Measurements from ENCODE around the gene IZUMO1.
"Not testable (repeated sequence)": the region's sequence is repeated elsewhere in the genome, so short reads cannot be mapped to it uniquely, and the experiment has no call there.

IZUMO1 gene

GRCh38 chr19:48719263-48720171 is 27.2 kb downstream of the IZUMO1 start, which contains the start of gene MAMSTR:
Gene MAMSTR, minus strand, starts transcription at chr19:48719725. Its CDS starts 694 bp downstream, at chr19:48719031.
- no peak for DNase-seq (ENCODE audit: extremely low read depth, insufficient read length)
- Histone ChIP-seq H3K4me3 (replicated peaks; ENCODE audit: low read depth, low read length) (peak within 1 kb of the TSS; percentile 65), H3K36me3 (ENCODE audit: control insufficient read depth, insufficient read depth, low read length) (no peaks in the 10 kb centered on the region), H3K27me3 (replicated peaks; ENCODE audit: control insufficient read depth, insufficient read depth, low read length) (no peaks in the 10 kb centered on the region)
- TF ChIP-seq CTCF (IDR thresholded peaks at IDR 0.05; ENCODE audit: insufficient read depth, low read length, poor library complexity, severe bottlenecking) = no peak

GRCh38 chr19:48718711-48719231 is 27.9 kb downstream of the IZUMO1 start:
- H3K4me3 ChIP-seq (replicated peaks; ENCODE audit: low read depth, low read length) = no peak overlapping the region

GRCh38 chr19:48718106-48718505 is 28.6 kb downstream of the IZUMO1 start:
- not testable (repeated sequence) for H3K27me3 ChIP-seq (replicated peaks; ENCODE audit: control insufficient read depth, insufficient read depth, low read length); DNase-seq (ENCODE audit: extremely low read depth, insufficient read length); H3K4me3 ChIP-seq (replicated peaks; ENCODE audit: low read depth, low read length); H3K36me3 ChIP-seq (ENCODE audit: control insufficient read depth, insufficient read depth, low read length)

More at GRCh38 chr19:48718711-48719231, 27.9 kb downstream of the IZUMO1 start:
- no peaks in the 10 kb centered on the region for H3K27me3 ChIP-seq (replicated peaks; ENCODE audit: control insufficient read depth, insufficient read depth, low read length)
- H3K36me3 ChIP-seq (ENCODE audit: control insufficient read depth, insufficient read depth, low read length) = no peaks in the 10 kb centered on the region
- TF ChIP-seq CTCF (IDR thresholded peaks at IDR 0.05; ENCODE audit: insufficient read depth, low read length, poor library complexity, severe bottlenecking) = no peak
- DNase-seq (ENCODE audit: extremely low read depth, insufficient read length) = no peak

- Histone ChIP-seq H3K4me3 (replicated peaks; ENCODE audit: low read depth, low read length) (no peak overlapping the region), H3K27me3 (replicated peaks; ENCODE audit: control insufficient read depth, insufficient read depth, low read length) (no peaks in the 10 kb centered on the region), H3K36me3 (ENCODE audit: control insufficient read depth, insufficient read depth, low read length) (no peaks in the 10 kb centered on the region)
- no peak for DNase-seq (ENCODE audit: extremely low read depth, insufficient read length)
- no peak for TF ChIP-seq CTCF (IDR thresholded peaks at IDR 0.05; ENCODE audit: insufficient read depth, low read length, poor library complexity, severe bottlenecking)
These were observed 30.0 kb downstream of the IZUMO1 start for GRCh38 chr19:48716562-48717291.

- H3K27me3 ChIP-seq (replicated peaks; ENCODE audit: control insufficient read depth, insufficient read depth, low read length) = no peaks in the 10 kb centered on the region
- H3K36me3 ChIP-seq (ENCODE audit: control insufficient read depth, insufficient read depth, low read length) = no peaks in the 10 kb centered on the region
- no peak for TF ChIP-seq CTCF (IDR thresholded peaks at IDR 0.05; ENCODE audit: insufficient read depth, low read length, poor library complexity, severe bottlenecking)
- no peak overlapping the region for H3K4me3 ChIP-seq (replicated peaks; ENCODE audit: low read depth, low read length)
- DNase-seq (ENCODE audit: extremely low read depth, insufficient read length) = no peak
These were observed 31.0 kb downstream of the IZUMO1 start for GRCh38 chr19:48715681-48716171.
